Neural crest cell (in vitro differentiated cells): ENCODE measurements around the gene OBSCN. TPM values are rescaled to one million over a fixed set of nuclear protein-coding genes. Genes with fewer than 3 reads are reported as not detected.

Experiments
- DNase-seq: peaks from one replicate; pipeline ENCODE4 v3.0.0; 2021; ENCODE audit warnings: low read depth, mixed read lengths, low spot score
- H3K27ac Mint-ChIP-seq: one replicate; pipeline ENCODE4 v1.8.0; 2021; ENCODE audit warnings: mild to moderate bottlenecking, mixed read lengths; ENCODE audit not compliant: unreplicated experiment
- H3K27me3 Mint-ChIP-seq: 2 replicates; pipeline ENCODE4 v1.8.0; 2021; ENCODE audit warnings: low read depth, mild to moderate bottlenecking, mixed read lengths
- H3K36me3 Mint-ChIP-seq: 2 replicates; pipeline ENCODE4 v1.8.0; 2021; ENCODE audit warnings: low read depth, mild to moderate bottlenecking, mixed read lengths
- H3K4me1 Mint-ChIP-seq: 2 replicates; pipeline ENCODE4 v1.8.0; 2021; ENCODE audit warnings: mixed read lengths
- H3K4me3 Mint-ChIP-seq: one replicate; pipeline ENCODE4 v1.8.0; 2021; ENCODE audit warnings: mild to moderate bottlenecking, mixed read lengths
- H3K9me3 Mint-ChIP-seq: 2 replicates; pipeline ENCODE4 v1.8.0; 2021; ENCODE audit warnings: mixed read lengths
- total RNA-seq: library from RNA; stranded (reverse); gene quantifications from 2 replicates; pipeline ENCODE4 v1.2.1, GENCODE V29; 2021
- TF ChIP-seq, protein P1 (sequence below): fragments of 200-600 bp; sonication (generic); conservative IDR thresholded peaks from 2 replicates; pipeline ENCODE4 v1.5.0; 2021; ENCODE audit warnings: antibody characterized with exemption, mild to moderate bottlenecking

The OBSCN gene
- total RNA-seq, 1 donor from 2014 or later: 40.1 TPM

DNA sequence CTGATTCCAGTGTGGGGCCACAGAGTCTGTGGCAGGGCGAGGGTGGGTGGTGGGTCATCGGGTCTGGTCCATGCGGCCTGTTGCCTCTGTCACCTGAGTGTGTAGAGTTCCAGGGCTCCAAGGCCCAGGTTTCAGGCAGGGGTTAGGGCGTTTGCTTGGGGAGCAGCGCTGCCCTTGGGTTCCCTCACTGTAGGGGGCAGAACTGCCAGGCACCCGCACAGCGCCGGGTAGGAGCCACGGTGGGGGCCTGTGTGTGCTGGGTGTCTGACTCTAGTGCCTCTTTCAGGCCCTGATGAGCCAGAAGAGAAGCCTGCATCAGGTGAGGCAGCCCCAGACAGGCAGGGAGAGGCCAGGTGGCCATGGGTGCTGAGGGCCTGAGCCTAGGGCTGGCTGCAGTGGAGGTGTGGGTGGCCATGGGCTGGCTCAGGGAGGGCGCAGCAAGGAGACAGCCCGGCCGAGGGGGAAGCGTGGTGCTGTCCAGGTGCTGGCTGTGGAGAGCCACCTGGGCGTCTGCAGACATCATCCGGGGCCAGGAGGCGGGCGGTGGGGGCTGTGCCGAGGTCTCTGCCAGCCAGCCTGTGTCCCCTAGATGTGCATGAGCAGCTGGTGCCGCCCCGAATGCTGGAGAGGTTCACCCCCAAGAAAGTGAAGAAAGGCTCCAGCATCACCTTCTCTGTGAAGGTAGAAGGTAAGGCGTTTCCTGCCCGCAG, 126.5 kb downstream of the OBSCN start:
- DNase-seq: no peak
- Mint-ChIP-seq H3K9me3 (no peaks in the 10 kb centered on the region), H3K4me3 (no peak overlapping the region), H3K4me1 (no peaks in the 10 kb centered on the region), H3K27ac (no peak overlapping the region), H3K36me3 (no peaks in the 10 kb centered on the region), H3K27me3 (no peaks in the 10 kb centered on the region)
- TF ChIP-seq, protein P1, sequence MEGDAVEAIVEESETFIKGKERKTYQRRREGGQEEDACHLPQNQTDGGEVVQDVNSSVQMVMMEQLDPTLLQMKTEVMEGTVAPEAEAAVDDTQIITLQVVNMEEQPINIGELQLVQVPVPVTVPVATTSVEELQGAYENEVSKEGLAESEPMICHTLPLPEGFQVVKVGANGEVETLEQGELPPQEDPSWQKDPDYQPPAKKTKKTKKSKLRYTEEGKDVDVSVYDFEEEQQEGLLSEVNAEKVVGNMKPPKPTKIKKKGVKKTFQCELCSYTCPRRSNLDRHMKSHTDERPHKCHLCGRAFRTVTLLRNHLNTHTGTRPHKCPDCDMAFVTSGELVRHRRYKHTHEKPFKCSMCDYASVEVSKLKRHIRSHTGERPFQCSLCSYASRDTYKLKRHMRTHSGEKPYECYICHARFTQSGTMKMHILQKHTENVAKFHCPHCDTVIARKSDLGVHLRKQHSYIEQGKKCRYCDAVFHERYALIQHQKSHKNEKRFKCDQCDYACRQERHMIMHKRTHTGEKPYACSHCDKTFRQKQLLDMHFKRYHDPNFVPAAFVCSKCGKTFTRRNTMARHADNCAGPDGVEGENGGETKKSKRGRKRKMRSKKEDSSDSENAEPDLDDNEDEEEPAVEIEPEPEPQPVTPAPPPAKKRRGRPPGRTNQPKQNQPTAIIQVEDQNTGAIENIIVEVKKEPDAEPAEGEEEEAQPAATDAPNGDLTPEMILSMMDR: no peak

DNA sequence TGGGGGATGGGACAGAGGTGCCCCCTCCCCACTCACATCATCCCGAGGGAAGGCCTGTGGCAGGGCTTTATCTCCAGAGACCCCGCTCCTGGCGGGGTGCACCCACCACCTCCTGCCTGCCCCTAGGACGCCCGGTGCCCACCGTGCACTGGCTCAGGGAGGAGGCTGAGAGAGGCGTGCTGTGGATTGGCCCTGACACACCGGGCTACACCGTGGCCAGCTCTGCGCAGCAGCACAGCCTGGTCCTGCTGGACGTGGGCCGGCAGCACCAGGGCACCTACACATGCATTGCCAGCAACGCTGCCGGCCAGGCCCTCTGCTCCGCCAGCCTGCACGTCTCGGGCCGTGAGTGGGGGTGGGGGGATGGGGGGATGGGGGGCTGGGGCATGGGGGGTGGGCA, 127.1 kb downstream of the OBSCN start:
- H3K9me3 Mint-ChIP-seq: no peaks in the 10 kb centered on the region
- TF ChIP-seq, protein P1: no peak
- H3K27ac Mint-ChIP-seq: no peak overlapping the region
- H3K4me3 Mint-ChIP-seq: no peak overlapping the region
- no peak for DNase-seq
- no peaks in the 10 kb centered on the region for H3K4me1 Mint-ChIP-seq
- no peaks in the 10 kb centered on the region for H3K27me3 Mint-ChIP-seq
- H3K36me3 Mint-ChIP-seq: no peaks in the 10 kb centered on the region

DNA sequence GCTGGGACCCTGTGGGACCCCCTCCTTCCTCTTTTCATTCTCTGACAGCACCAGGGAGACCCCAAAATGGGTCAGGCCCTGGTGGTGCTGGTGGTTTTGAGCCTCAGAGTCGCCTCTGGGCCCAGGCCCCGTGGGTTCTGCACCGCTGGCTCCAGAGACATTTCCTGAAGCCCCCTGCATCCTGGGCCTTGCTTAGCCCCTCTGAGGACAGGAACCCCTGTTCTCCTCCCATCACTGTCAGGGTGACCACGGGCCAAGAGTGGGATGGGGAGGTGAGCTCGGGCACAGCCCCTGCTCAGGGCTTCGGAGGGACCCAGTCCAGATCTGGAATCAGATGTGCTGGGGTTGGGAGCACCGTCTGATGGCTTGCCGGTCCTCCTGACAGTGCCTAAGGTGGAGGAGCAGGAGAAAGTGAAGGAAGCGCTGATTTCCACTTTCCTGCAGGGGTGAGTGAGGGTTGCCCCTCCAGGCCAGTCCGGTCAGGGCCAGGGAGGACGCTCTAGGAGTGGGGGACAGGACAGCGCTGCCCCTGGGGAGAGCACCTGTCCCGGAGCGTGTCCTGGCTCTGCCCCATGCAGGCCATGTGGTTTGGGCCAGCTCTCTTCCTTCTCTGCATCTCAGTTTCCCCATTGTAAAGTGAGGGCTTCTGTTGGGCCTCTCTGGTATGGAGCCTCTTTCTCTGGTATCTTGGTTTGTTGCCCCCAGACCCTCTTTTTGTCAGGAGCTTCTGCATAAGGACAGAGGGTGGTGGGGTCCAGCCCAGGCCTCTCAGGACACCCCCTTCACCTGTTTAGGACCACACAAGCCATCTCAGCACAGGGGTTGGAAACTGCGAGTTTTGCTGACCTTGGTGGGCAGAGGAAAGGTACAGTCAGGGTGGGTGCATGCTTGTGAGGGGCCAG, 127.8 kb downstream of the OBSCN start:
- H3K27me3 Mint-ChIP-seq: no peaks in the 10 kb centered on the region
- TF ChIP-seq, protein P1: no peak
- no peaks in the 10 kb centered on the region for H3K9me3 Mint-ChIP-seq
- H3K36me3 Mint-ChIP-seq: no peaks in the 10 kb centered on the region
- H3K27ac Mint-ChIP-seq: no peak overlapping the region
- H3K4me1 Mint-ChIP-seq: no peaks in the 10 kb centered on the region
- DNase-seq: no peak
- H3K4me3 Mint-ChIP-seq: no peak overlapping the region

GRCh38 chr1:228336308-228337030, 128.6 kb downstream of the OBSCN start:
- H3K27me3 Mint-ChIP-seq: no peaks in the 10 kb centered on the region
- no peak for DNase-seq
- no peak overlapping the region for H3K27ac Mint-ChIP-seq
- H3K4me3 Mint-ChIP-seq: no peak overlapping the region
- H3K9me3 Mint-ChIP-seq: no peaks in the 10 kb centered on the region
- TF ChIP-seq, protein P1: no peak
- no peaks in the 10 kb centered on the region for H3K36me3 Mint-ChIP-seq
- no peaks in the 10 kb centered on the region for H3K4me1 Mint-ChIP-seq

GRCh38 chr1:228337031-228337564, 129.3 kb downstream of the OBSCN start:
- H3K27ac Mint-ChIP-seq: no peak overlapping the region
- no peaks in the 10 kb centered on the region for H3K4me1 Mint-ChIP-seq
- DNase-seq: no peak
- no peaks in the 10 kb centered on the region for H3K36me3 Mint-ChIP-seq
- no peaks in the 10 kb centered on the region for H3K27me3 Mint-ChIP-seq
- TF ChIP-seq, protein P1: no peak
- H3K9me3 Mint-ChIP-seq: no peaks in the 10 kb centered on the region
- H3K4me3 Mint-ChIP-seq: no peak overlapping the region
